H1 (cell line): ENCODE measurements around the gene DLGAP3. TPM values are rescaled to one million over a fixed set of nuclear protein-coding genes. Genes with fewer than 3 reads are reported as not detected.

Source experiments
- CTCF ChIA-PET: fragments of 300-600 bp; sonication (Branson Sonifier 250); formaldehyde crosslinking; loops from one replicate; lab custom pipeline; 2021; ENCODE audit not compliant: partially characterized antibody; lab: Charles Lee
- POLR2A ChIA-PET: fragments of 300-600 bp; sonication (Branson Sonifier 250); formaldehyde crosslinking; loops from one replicate; lab custom pipeline; 2021; ENCODE audit warnings: inconsistent platforms; ENCODE audit not compliant: partially characterized antibody; lab: Charles Lee
- DNase-seq, 2 experiments: peaks; one replicate each; pipeline versions ENCODE4 v3.0.0 to v3.0.0-alpha.2; 2010 to 2022; ENCODE audit warnings: low spot score in 2 of 2, low read depth in 1 of 2, mixed read lengths in 1 of 2
- FAIRE-seq: peaks from 2 replicates; lab custom pipeline; 2011; peaks lifted over from hg19 to GRCh38; lab: Jason Lieb, UNC
- H2AFZ ChIP-seq: 2 replicates; pipeline ENCODE4 v1.8.1; 2012; ENCODE audit warnings: low read length, inconsistent platforms
- H2AK5ac ChIP-seq: 2 replicates; pipeline ENCODE4 v1.6.1; 2013; ENCODE audit warnings: low read depth, low read length
- H2BK120ac ChIP-seq: replicated peaks from 2 replicates; pipeline ENCODE3; 2013; ENCODE audit warnings: low read depth, low read length, inconsistent platforms
- H2BK12ac ChIP-seq: 2 replicates; pipeline ENCODE4 v1.6.1; 2013; ENCODE audit warnings: low read depth, low read length
- H2BK15ac ChIP-seq: 2 replicates; pipeline ENCODE4 v1.6.1; 2013; ENCODE audit warnings: low read length
- H2BK20ac ChIP-seq: 2 replicates; pipeline ENCODE4 v1.6.1; 2013; ENCODE audit warnings: low read length
- H2BK5ac ChIP-seq: 2 replicates; pipeline ENCODE4 v1.6.1; 2013; ENCODE audit warnings: low read depth, low read length
- H3K14ac ChIP-seq: 2 replicates; pipeline ENCODE4 v1.6.1; 2013; ENCODE audit warnings: inconsistent platforms; ENCODE audit not compliant: insufficient read length
- H3K18ac ChIP-seq: 2 replicates; pipeline ENCODE4 v1.6.1; 2013; ENCODE audit warnings: low read length; ENCODE audit errors: extremely low read depth
- H3K23ac ChIP-seq: 2 replicates; pipeline ENCODE4 v1.6.1; 2013; ENCODE audit warnings: inconsistent platforms; ENCODE audit not compliant: insufficient read length
- H3K23me2 ChIP-seq: 2 replicates; pipeline ENCODE4 v1.6.1; 2013; ENCODE audit warnings: low read depth, low read length
- H3K27ac ChIP-seq: 2 replicates; pipeline ENCODE4 v1.6.1; 2011; ENCODE audit warnings: low read depth, low read length, inconsistent platforms
- H3K27me3 ChIP-seq, 4 experiments: replicated peaks in 1 of 4; 1 replicate in 1 of 4; 2 replicates in 3 of 4; pipeline versions ENCODE4 v1.6.1 to v1.8.1; 2011 to 2013; ENCODE audit warnings: low read length in 3 of 4, mild to moderate bottlenecking in 3 of 4, inconsistent platforms in 2 of 4, mixed read lengths in 2 of 4, moderate library complexity in 1 of 4; ENCODE audit not compliant: control insufficient read depth in 3 of 4, insufficient read depth in 3 of 4; ENCODE audit errors: extremely low read depth in 1 of 4
- H3K36me3 ChIP-seq, 4 experiments: 2 replicates each; pipeline versions ENCODE4 v1.6.1 to v1.8.1; 2011 to 2013; ENCODE audit warnings: mild to moderate bottlenecking in 4 of 4, low read length in 3 of 4, moderate library complexity in 2 of 4, control low read depth in 1 of 4, inconsistent platforms in 1 of 4; ENCODE audit not compliant: insufficient read depth in 4 of 4, control insufficient read depth in 2 of 4
- H3K4ac ChIP-seq: replicated peaks from 2 replicates; pipeline ENCODE3; 2013; ENCODE audit warnings: low read length, low read depth, mixed read lengths, inconsistent platforms; ENCODE audit not compliant: insufficient read length
- H3K4me1 ChIP-seq, 4 experiments: replicated peaks in 1 of 4; 1 replicate in 1 of 4; 2 replicates in 3 of 4; pipeline versions ENCODE4 v1.6.1 to v1.8.1; 2011 to 2013; ENCODE audit warnings: low read length in 3 of 4, inconsistent platforms in 2 of 4, mixed read lengths in 1 of 4; ENCODE audit not compliant: insufficient read depth in 4 of 4, control insufficient read depth in 3 of 4
- H3K4me2 ChIP-seq, 2 experiments: 2 replicates each; pipeline versions ENCODE4 v1.6.1 to v1.8.1; 2011 to 2013; ENCODE audit warnings: low read depth in 2 of 2, low read length in 2 of 2, control low read depth in 1 of 2, inconsistent platforms in 1 of 2, mild to moderate bottlenecking in 1 of 2; ENCODE audit not compliant: insufficient read depth in 1 of 2
- H3K4me3 ChIP-seq, 4 experiments: fragments of 200-600, 300-600 bp in 1 of 4; sonication (generic), shearing (Covaris generic), sonication (Bioruptor Twin) in 1 of 4; 2 replicates each; pipeline versions ENCODE4 v1.5.1 to v1.8.1; 2011 to 2016; ENCODE audit warnings: low read length in 4 of 4, low read depth in 3 of 4, control low read depth in 2 of 4, inconsistent platforms in 2 of 4, mild to moderate bottlenecking in 2 of 4, mixed read lengths in 1 of 4, moderate library complexity in 1 of 4; ENCODE audit not compliant: insufficient read depth in 2 of 4; ENCODE audit errors: extremely low read depth in 1 of 4
- H3K56ac ChIP-seq: replicated peaks from 2 replicates; pipeline ENCODE3; 2013; ENCODE audit warnings: low read depth, mild to moderate bottlenecking, mixed read lengths, low read length, inconsistent platforms; ENCODE audit not compliant: insufficient read length
- H3K79me1 ChIP-seq: 2 replicates; pipeline ENCODE4 v1.6.1; 2013; ENCODE audit warnings: low read depth, low read length, control low read depth
- H3K79me2 ChIP-seq, 2 experiments: 2 replicates each; pipeline versions ENCODE4 v1.6.1 to v1.8.1; 2012 to 2013; ENCODE audit warnings: low read length in 2 of 2, mild to moderate bottlenecking in 2 of 2, inconsistent platforms in 1 of 2; ENCODE audit not compliant: insufficient read depth in 2 of 2, control insufficient read depth in 1 of 2
- H3K9ac ChIP-seq, 4 experiments: replicated peaks in 1 of 4; 1 replicate in 1 of 4; 2 replicates in 3 of 4; pipeline versions ENCODE4 v1.6.1 to v1.8.1; 2011 to 2013; ENCODE audit warnings: low read depth in 3 of 4, low read length in 3 of 4, control low read depth in 2 of 4, mild to moderate bottlenecking in 2 of 4, moderate library complexity in 2 of 4, inconsistent platforms in 1 of 4; ENCODE audit errors: extremely low read depth in 1 of 4
- H3K9me3 ChIP-seq, 2 experiments: 2 replicates each; pipeline versions ENCODE4 v1.6.1 to v1.8.1; 2012 to 2013; ENCODE audit warnings: mild to moderate bottlenecking in 2 of 2, moderate library complexity in 2 of 2, control low read depth in 1 of 2, inconsistent platforms in 1 of 2, low read depth in 1 of 2, low read length in 1 of 2, mixed read lengths in 1 of 2; ENCODE audit not compliant: insufficient read depth in 2 of 2
- H4K20me1 ChIP-seq, 2 experiments: replicated peaks in 1 of 2; 2 replicates each; pipeline versions ENCODE3 to v1.8.1; 2011 to 2013; ENCODE audit warnings: inconsistent platforms in 2 of 2, low read length in 2 of 2, mild to moderate bottlenecking in 1 of 2; ENCODE audit not compliant: insufficient read depth in 2 of 2, control insufficient read depth in 1 of 2
- H4K5ac ChIP-seq: 2 replicates; pipeline ENCODE4 v1.6.1; 2013; ENCODE audit warnings: low read length, low read depth, mixed read lengths, inconsistent platforms; ENCODE audit not compliant: insufficient read length
- H4K8ac ChIP-seq: 2 replicates; pipeline ENCODE4 v1.8.0; 2013; ENCODE audit warnings: mild to moderate bottlenecking, moderate library complexity, low read length, inconsistent platforms; ENCODE audit not compliant: insufficient read depth; ENCODE audit errors: extremely low read depth
- H4K91ac ChIP-seq: replicated peaks from 2 replicates; pipeline ENCODE3; 2013; ENCODE audit warnings: low read length, mixed read lengths, inconsistent platforms; ENCODE audit not compliant: insufficient read length
- ATF3 ChIP-seq: IDR thresholded peaks from 2 replicates; pipeline ENCODE4 v1.6.1; 2011; ENCODE audit warnings: low read depth, mild to moderate bottlenecking, low read length; ENCODE audit not compliant: insufficient read depth
- CBX8 ChIP-seq: fragments of 300-800, 300-1000 bp; sonication (generic); IDR thresholded peaks from 2 replicates; pipeline ENCODE4 v1.7.1; 2016; ENCODE audit warnings: low read depth, low read length, borderline replicate concordance
- RAD21 ChIP-seq, 2 experiments: IDR thresholded peaks in 1 of 2; conservative IDR thresholded peaks in 1 of 2; 2 replicates each; pipeline ENCODE4 v1.6.1; 2011; ENCODE audit warnings: low read depth in 2 of 2, low read length in 2 of 2, improper control_type of control experiment in 1 of 2, inconsistent platforms in 1 of 2, mild to moderate bottlenecking in 1 of 2, moderate library complexity in 1 of 2
- TAF1 ChIP-seq: IDR thresholded peaks from 2 replicates; pipeline ENCODE4 v1.6.1; 2011; ENCODE audit warnings: mild to moderate bottlenecking, low read depth, low read length
- WGBS, 2 experiments: shearing (Covaris generic) in 1 of 2; methylation state at CpG; one replicate each; pipeline versions ENCODE4 v1.1.6 to v1.1.7; 2013 to 2015; ENCODE audit warnings: low lambda C conversion rate in 2 of 2, mixed read lengths in 2 of 2, inconsistent platforms in 1 of 2, low coverage in 1 of 2, missing lambda C conversion rate in 1 of 2; ENCODE audit not compliant: insufficient replicate concordance in 2 of 2, insufficient coverage in 1 of 2, insufficient read length in 1 of 2; ENCODE audit errors: extremely low coverage in 1 of 2, missing lambda C conversion rate in 1 of 2; 5-methylcytosine and 5-hydroxymethylcytosine counted together
- polyA plus RNA-seq, 7 experiments: library from polyadenylated mRNA; depleted of rRNA in 3 of 7; stranded (reverse) in 5 of 7; unstranded in 2 of 7; fragments of >200 nt in 5 of 7; fragments of 200-250 nt in 2 of 7; gene quantifications; 1 replicate in 5 of 7; 2 replicates in 1 of 7; 4 replicates in 1 of 7; pipeline versions ENCODE4 v1.2.1 to v1.2.3, GENCODE V29; 2011 to 2013; ENCODE audit warnings: missing spikeins in 2 of 7, mixed read lengths in 2 of 7
- total RNA-seq: library from RNA; stranded (reverse); fragmentation: NEBNext Ultra II Directional; extraction: Animal tissue kit (Norgen Biotek cat#: 25700); gene quantifications from 2 replicates; pipeline ENCODE4 v1.2.1, GENCODE V29; 2021

DLGAP3 gene
- total and polyA plus RNA-seq, 2 of the 8 experiments (the other 6 are each of a cell fraction or from before 2014, with no cell fraction given) = 3.8 to 13.2 TPM

- no peak overlapping the region for H3K9ac ChIP-seq
- H3K4ac ChIP-seq = no peak overlapping the region
- no peak overlapping the region for H2AK5ac ChIP-seq
- FAIRE-seq = no peak
- no peak overlapping the region for H3K18ac ChIP-seq
- no peak overlapping the region for H3K14ac ChIP-seq
- no peaks in the 10 kb centered on the region for H4K20me1 ChIP-seq
- TF ChIP-seq RAD21 (IDR thresholded peaks at IDR 0.05 in 1 of 2, conservative IDR thresholded peaks at IDR 0.05 in 1 of 2; ENCODE audit: low read depth in 2 of 2, low read length in 2 of 2) = no peak
- TF ChIP-seq TAF1 = no peak
- no peak for TF ChIP-seq CBX8
- TF ChIP-seq ATF3 = no peak
- H3K36me3 ChIP-seq = no peaks in the 10 kb centered on the region
- H3K9me3 ChIP-seq = peaks cover 2 to 8% of the 10 kb centered on the region in 2 experiments; a peak in 2 of 4 replicates
- no peak overlapping the region for H3K4me2 ChIP-seq
- H3K4me1 ChIP-seq = no peaks in the 10 kb centered on the region
- H3K56ac ChIP-seq = no peak overlapping the region
- WGBS, 2 experiments = 83% methylated on average over 2 of the region's 2 CpGs; no CpG with 5 or more reads in 1 of the 2 experiments
- H3K27me3 ChIP-seq = no peaks in the 10 kb centered on the region
- DNase-seq = no peak
- ChIA-PET POLR2A (no interaction called here), CTCF (no interaction called here)
- no peak overlapping the region for H3K23ac ChIP-seq
- H2BK120ac ChIP-seq = no peak overlapping the region
- no peaks in the 10 kb centered on the region for H3K79me1 ChIP-seq
- no peak overlapping the region for H4K8ac ChIP-seq
- no peak overlapping the region for H3K27ac ChIP-seq
- no peaks in the 10 kb centered on the region for H3K79me2 ChIP-seq
- H2BK20ac ChIP-seq = no peak overlapping the region
- H3K23me2 ChIP-seq = no peaks in the 10 kb centered on the region
- no peak overlapping the region for H2BK5ac ChIP-seq
- H3K4me3 ChIP-seq = no peak overlapping the region
- H2BK12ac ChIP-seq = no peak overlapping the region
- H4K5ac ChIP-seq = no peak overlapping the region
- H2BK15ac ChIP-seq = no peak overlapping the region
- no peak overlapping the region for H2AFZ ChIP-seq
- no peak overlapping the region for H4K91ac ChIP-seq
Observed at GRCh38 chr1:34965597-34965996, 36.1 kb upstream of the DLGAP3 start.
